ENCODE results near the gene CEMIP. TPM values are rescaled to one million over a fixed set of nuclear protein-coding genes. Genes with fewer than 3 reads are reported as not detected.

Gene CEMIP
- total RNA-seq, 2 donors from 2014 or later, result 1.6 TPM; not detected in 1

- WGBS, 2 donors, result 0% methylated on average over 7 to 66 of the region's 66 CpGs
- TF ChIP-seq CTCF (IDR thresholded peaks at IDR 0.05) (no peak), POLR2A (IDR thresholded peaks at IDR 0.05) (peak; percentile 94 to 98 (median 98))
- Histone ChIP-seq H3K27ac (peak within 1 kb of the TSS; percentile 95 to 98 (median 97)), H3K36me3 (replicated peaks in 1 of 2; ENCODE audit: insufficient read depth in 1 of 2, low read depth in 2 of 2) (no peaks in the 10 kb centered on the region), H3K9me3 (no peaks in the 10 kb centered on the region), H3K27me3 (no peaks in the 10 kb centered on the region), H3K4me1 (peaks cover 42% of the 10 kb centered on the region), H3K4me3 (peak within 1 kb of the TSS; percentile 55 to 92)
- ATAC-seq (peak; percentile 82), DNase-seq (peak; percentile 92 to 95 (median 92))
- intact Hi-C loops (cut with DNase I), result no loop called here
Measured at GRCh38 chr15:81000624-81001151, 221.5 kb downstream of the CEMIP start, which contains the start of gene TLNRD1. Gene TLNRD1, plus strand, starts transcription at chr15:81000923. Its CDS starts 1,349 bp downstream, at chr15:81002272.

MicroRNAs within 50 kb of the gene (microRNA counts, 767-probe panel; counts per million panel counts)
- microRNA hsa-miR-549, result 0 to 736 counts per million in 2 donors

Small RNA genes within 50 kb of the gene (microRNA-seq; reads per million reads assigned to microRNA genes)
- 0 reads per million in 2 donors for gene MIR4514 (ENCODE audit: borderline number of aligned reads in 2 of 2, borderline replicate concordance in 2 of 2)
- 0 reads per million in 2 donors for gene MIR549A (ENCODE audit: borderline number of aligned reads in 2 of 2, borderline replicate concordance in 2 of 2)

Small RNA genes within 50 kb of the gene (small RNA-seq; reads per million reads assigned to genes)
- gene MIR4514 (not detected), gene MIR549A (not detected)

Other genes starting within 250 kb of the CEMIP start
- gene ABHD17C, start 84.1 kb upstream of the CEMIP start, total RNA-seq, result 1 to 10 TPM; 3.6 to 5.3 TPM
- gene MESD, start 210.4 kb downstream of the CEMIP start, total RNA-seq, result 10 to 100 TPM; 22.3 to 34.6 TPM
- gene TLNRD1, start 221.6 kb downstream of the CEMIP start, total RNA-seq, result 10 to 100 TPM; 22.6 to 44.8 TPM